Coronary artery (tissue), 2 donors: ENCODE results near the gene TMC6.

Experiments used
- DNase-seq: peaks from one replicate; pipeline ENCODE4 v3.0.0-alpha.2; 2017; ENCODE audit warnings: low spot score
- H3K27ac ChIP-seq, 2 donors: fragments of 200-600 bp; sonication (generic); one replicate each; pipeline ENCODE4 v1.5.1; 2016 to 2019
- H3K4me3 ChIP-seq: fragments of 200-600 bp; sonication (generic); 2 replicates; pipeline ENCODE4 v1.5.1; 2016; ENCODE audit warnings: mild to moderate bottlenecking, moderate library complexity
- TF ChIP-seq, protein P1 (sequence below): fragments of 200-600 bp; sonication (generic); IDR thresholded peaks from one replicate; pipeline ENCODE4 v1.5.1; 2019; ENCODE audit warnings: antibody characterized with exemption

TMC6 gene

DNA sequence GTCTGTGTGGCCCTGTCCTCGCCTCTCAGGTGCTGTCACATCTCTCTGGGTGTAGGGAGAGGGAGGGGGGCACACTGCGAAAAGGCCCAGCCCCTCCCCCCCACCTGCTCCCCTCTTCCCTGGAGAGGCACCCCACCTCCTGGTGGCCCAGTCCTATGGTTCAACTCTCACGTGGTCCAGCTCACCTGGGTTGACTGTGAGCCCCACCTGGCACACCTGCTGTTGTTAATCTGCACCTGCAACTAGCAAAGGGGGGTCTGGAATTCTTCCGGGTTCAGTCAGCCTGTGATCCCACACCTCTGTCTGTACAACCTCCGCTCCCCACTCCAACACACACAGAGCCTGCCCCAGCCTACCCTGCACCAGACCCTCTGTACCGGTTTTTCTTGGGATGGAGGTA is 37.9 kb upstream of the TMC6 start:
- Histone ChIP-seq H3K27ac (no peak overlapping the region), H3K4me3 (no peak overlapping the region)
- no peak for DNase-seq
- TF ChIP-seq, protein P1, sequence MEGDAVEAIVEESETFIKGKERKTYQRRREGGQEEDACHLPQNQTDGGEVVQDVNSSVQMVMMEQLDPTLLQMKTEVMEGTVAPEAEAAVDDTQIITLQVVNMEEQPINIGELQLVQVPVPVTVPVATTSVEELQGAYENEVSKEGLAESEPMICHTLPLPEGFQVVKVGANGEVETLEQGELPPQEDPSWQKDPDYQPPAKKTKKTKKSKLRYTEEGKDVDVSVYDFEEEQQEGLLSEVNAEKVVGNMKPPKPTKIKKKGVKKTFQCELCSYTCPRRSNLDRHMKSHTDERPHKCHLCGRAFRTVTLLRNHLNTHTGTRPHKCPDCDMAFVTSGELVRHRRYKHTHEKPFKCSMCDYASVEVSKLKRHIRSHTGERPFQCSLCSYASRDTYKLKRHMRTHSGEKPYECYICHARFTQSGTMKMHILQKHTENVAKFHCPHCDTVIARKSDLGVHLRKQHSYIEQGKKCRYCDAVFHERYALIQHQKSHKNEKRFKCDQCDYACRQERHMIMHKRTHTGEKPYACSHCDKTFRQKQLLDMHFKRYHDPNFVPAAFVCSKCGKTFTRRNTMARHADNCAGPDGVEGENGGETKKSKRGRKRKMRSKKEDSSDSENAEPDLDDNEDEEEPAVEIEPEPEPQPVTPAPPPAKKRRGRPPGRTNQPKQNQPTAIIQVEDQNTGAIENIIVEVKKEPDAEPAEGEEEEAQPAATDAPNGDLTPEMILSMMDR: no peak

GRCh38 chr17:78164748-78165607 is 36.4 kb upstream of the TMC6 start:
- no peak overlapping the region for H3K4me3 ChIP-seq
- TF ChIP-seq, protein P1: no peak
- DNase-seq: no peak
- no peak overlapping the region for H3K27ac ChIP-seq

- no peak for DNase-seq
- Histone ChIP-seq H3K4me3 (no peak overlapping the region), H3K27ac (no peak overlapping the region)
- TF ChIP-seq, protein P1: no peak
Observed at GRCh38 chr17:78163881-78164747, 35.6 kb upstream of the TMC6 start.

DNA sequence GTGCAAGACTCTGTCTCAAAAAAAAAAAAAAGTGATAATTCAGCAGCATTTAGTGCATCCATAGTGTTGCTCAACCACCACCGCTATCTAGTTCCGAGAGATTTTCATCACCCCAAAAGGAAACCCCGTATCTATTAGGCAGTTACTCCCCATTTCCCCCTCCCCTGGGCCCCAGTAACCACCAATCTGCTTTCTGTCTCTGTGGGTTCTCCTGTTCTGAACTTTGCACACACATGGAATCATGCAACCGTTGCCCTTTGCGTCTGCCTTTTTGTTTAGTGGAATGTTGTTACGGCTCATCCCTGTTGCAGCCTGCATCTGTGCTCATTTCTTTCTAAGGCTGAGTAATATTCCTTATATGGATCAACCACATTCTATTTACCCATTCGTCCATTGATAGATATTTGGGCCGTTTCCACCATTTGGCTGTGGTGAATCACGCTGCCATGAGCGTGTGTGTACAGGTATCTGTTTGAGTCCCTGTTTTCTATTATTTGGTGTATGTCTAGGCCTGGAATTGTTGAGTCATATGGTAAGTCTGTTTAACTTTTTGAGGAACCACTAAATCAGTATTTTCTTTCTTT is 31.1 kb upstream of the TMC6 start:
- H3K4me3 ChIP-seq: no peak overlapping the region
- TF ChIP-seq, protein P1: no peak
- no peak overlapping the region for H3K27ac ChIP-seq
- no peak for DNase-seq

GRCh38 chr17:78154903-78155811 is 26.6 kb upstream of the TMC6 start:
- no peak for DNase-seq
- Histone ChIP-seq H3K4me3 (no peak overlapping the region), H3K27ac (no peak overlapping the region)
- TF ChIP-seq, protein P1: no peak

DNA sequence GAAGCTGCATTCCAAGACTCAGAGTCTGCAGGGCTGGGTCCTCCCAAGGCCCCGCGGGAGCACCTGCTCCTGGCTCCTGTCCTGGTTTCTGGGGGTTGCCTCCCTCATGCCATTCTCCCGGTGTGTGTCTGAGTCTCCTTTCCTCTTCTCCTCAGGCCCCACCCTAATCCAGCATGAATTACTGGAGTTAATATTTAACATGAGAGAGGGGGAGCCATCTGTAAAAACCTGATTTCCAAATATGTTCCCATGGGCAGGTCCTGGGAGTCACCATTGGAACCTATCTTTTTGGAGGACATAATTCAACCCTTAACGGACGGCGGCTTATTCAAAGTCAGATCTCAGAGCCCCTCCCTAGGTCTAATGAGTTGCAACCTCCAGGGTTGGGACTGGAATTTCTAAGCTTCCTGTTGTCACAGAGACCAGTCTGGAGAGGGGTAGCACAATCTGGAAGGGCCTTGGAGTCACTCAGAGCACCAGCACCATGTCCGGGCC is 23.0 kb upstream of the TMC6 start:
- Histone ChIP-seq H3K27ac (no peak overlapping the region), H3K4me3 (no peak overlapping the region)
- TF ChIP-seq, protein P1: no peak
- DNase-seq: no peak
